ENCODE results near the gene CCDC97.

Gene CCDC97

DNA sequence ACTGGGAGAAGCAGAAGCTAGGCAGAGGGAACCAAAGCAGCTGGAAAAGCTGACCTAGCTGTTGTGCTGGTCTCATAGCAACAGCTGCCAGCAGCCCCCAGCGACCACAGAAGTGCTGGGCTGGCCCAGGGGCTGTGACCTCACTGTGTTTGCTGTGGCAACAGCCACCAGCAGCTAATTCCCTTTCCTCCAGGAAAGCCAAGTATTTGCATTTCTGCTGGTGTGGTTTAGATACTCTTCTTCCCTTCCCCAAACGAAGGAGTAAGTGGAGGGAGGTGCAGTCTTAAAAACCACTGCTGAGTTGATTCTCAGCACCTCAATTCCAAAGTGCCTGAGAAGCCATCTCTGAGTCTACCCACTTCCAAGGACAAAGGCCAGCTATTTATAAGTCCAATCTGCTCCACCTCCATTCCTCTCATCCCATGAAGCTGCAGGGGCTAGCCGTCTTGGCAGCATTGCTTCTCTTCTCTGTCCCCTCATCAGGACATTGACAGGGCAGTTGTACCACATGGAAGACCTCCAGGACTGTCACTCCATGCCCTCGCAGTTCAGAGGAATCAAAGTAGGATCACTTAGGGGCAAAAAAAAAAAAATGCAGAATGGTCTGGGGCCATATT is 11.5 kb upstream of the CCDC97 start:
- H3K9ac ChIP-seq (ENCODE audit: low read length), result peak overlapping the region; percentile 64
- no peak overlapping the region for H2AFZ ChIP-seq (ENCODE audit: low read depth, low read length)
- peaks cover 40% of the 10 kb centered on the region for H3K79me2 ChIP-seq (ENCODE audit: low read length)
- peaks cover 92% of the 10 kb centered on the region for H3K36me3 ChIP-seq (replicated peaks; ENCODE audit: low read depth, low read length)
- H3K27me3 ChIP-seq (ENCODE audit: low read depth, low read length), result no peaks in the 10 kb centered on the region
- H3K9me3 ChIP-seq (ENCODE audit: insufficient read depth, low read length), result no peaks in the 10 kb centered on the region
- TF ChIP-seq, protein P1, sequence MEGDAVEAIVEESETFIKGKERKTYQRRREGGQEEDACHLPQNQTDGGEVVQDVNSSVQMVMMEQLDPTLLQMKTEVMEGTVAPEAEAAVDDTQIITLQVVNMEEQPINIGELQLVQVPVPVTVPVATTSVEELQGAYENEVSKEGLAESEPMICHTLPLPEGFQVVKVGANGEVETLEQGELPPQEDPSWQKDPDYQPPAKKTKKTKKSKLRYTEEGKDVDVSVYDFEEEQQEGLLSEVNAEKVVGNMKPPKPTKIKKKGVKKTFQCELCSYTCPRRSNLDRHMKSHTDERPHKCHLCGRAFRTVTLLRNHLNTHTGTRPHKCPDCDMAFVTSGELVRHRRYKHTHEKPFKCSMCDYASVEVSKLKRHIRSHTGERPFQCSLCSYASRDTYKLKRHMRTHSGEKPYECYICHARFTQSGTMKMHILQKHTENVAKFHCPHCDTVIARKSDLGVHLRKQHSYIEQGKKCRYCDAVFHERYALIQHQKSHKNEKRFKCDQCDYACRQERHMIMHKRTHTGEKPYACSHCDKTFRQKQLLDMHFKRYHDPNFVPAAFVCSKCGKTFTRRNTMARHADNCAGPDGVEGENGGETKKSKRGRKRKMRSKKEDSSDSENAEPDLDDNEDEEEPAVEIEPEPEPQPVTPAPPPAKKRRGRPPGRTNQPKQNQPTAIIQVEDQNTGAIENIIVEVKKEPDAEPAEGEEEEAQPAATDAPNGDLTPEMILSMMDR (IDR thresholded peaks at IDR 0.05; ENCODE audit: low read depth, low read length), result no peak
- no peak for TF ChIP-seq EZH2phosphoT487 (IDR thresholded peaks at IDR 0.05; ENCODE audit: low read depth)
- peak overlapping the region; percentile 55 for H3K4me3 ChIP-seq (ENCODE audit: low read length)
- no peaks in the 10 kb centered on the region for H4K20me1 ChIP-seq (ENCODE audit: insufficient read depth, low read length)
- peak overlapping the region; percentile 79 for H3K4me2 ChIP-seq (ENCODE audit: low read length)
- peaks cover 42% of the 10 kb centered on the region for H3K4me1 ChIP-seq (ENCODE audit: low read length)
- H3K27ac ChIP-seq (ENCODE audit: low read length), result peak overlapping the region; percentile 91

DNA sequence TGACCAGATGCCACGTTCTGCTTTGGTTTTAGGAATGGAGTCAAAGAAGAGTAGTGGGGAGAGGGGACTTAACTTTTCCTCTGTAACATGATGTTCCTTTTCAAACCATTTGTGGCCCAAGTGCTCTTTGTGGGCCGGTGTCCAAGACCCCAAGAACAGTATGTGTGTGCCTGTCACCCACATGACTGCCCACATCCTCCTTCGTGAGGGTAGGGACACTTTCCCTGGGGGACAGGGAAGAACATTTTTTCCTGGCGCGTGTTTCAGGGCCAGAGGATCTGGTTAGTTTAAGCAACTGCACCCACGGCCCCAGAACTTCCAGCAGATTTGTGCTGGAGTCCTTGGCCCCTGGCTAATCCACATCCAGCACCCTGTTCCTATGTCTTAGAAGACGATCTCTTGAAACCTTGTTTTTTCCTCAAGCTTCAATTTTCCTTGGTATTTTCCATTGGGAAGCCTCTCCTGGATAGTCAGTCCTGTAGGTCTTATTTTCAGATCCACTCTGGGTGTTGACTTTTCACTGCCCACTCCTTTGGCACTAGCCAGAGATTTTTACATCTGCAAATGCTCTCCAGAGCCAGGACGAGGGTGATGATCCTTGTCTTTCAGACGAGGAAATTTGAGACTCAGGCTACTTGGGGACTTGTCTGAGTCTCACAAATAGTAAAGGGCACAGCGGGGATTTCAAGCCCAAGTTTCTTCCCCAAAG is 10.8 kb upstream of the CCDC97 start:
- Histone ChIP-seq H3K27me3 (ENCODE audit: low read depth, low read length) (no peaks in the 10 kb centered on the region), H3K36me3 (replicated peaks; ENCODE audit: low read depth, low read length) (peaks cover 92% of the 10 kb centered on the region), H3K4me1 (ENCODE audit: low read length) (peaks cover 42% of the 10 kb centered on the region), H3K4me3 (ENCODE audit: low read length) (no peak overlapping the region), H3K9ac (ENCODE audit: low read length) (no peak overlapping the region), H3K79me2 (ENCODE audit: low read length) (peaks cover 40% of the 10 kb centered on the region), H4K20me1 (ENCODE audit: insufficient read depth, low read length) (no peaks in the 10 kb centered on the region), H3K9me3 (ENCODE audit: insufficient read depth, low read length) (no peaks in the 10 kb centered on the region), H3K27ac (ENCODE audit: low read length) (peak overlapping the region; percentile 91), H3K4me2 (ENCODE audit: low read length) (no peak overlapping the region), H2AFZ (ENCODE audit: low read depth, low read length) (no peak overlapping the region)
- TF ChIP-seq, protein P1 (IDR thresholded peaks at IDR 0.05; ENCODE audit: low read depth, low read length), result no peak
- TF ChIP-seq EZH2phosphoT487 (IDR thresholded peaks at IDR 0.05; ENCODE audit: low read depth), result no peak

DNA sequence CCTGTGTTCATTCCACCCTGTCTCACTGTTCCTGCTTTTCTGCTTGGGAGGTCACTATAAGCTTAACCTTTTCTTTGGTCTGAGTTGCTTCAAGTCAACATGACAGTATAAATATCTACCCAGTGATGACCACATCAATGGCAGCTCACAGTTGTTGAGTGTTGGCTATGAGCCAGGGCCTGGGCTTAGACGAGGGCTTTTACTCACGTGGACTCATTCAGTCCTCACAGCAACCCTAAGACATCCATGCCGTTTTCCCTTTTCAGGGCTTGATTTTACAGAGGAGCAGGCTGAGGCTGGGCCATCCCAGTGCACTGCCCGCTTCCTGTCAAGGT is 10.2 kb upstream of the CCDC97 start:
- no peak overlapping the region for H3K4me3 ChIP-seq (ENCODE audit: low read length)
- H3K4me2 ChIP-seq (ENCODE audit: low read length), result no peak overlapping the region
- H2AFZ ChIP-seq (ENCODE audit: low read depth, low read length), result no peak overlapping the region
- H4K20me1 ChIP-seq (ENCODE audit: insufficient read depth, low read length), result no peaks in the 10 kb centered on the region
- H3K36me3 ChIP-seq (replicated peaks; ENCODE audit: low read depth, low read length), result peaks cover 92% of the 10 kb centered on the region
- H3K4me1 ChIP-seq (ENCODE audit: low read length), result peaks cover 41% of the 10 kb centered on the region
- no peak overlapping the region for H3K9ac ChIP-seq (ENCODE audit: low read length)
- H3K27me3 ChIP-seq (ENCODE audit: low read depth, low read length), result no peaks in the 10 kb centered on the region
- peaks cover 40% of the 10 kb centered on the region for H3K79me2 ChIP-seq (ENCODE audit: low read length)
- H3K27ac ChIP-seq (ENCODE audit: low read length), result no peak overlapping the region
- TF ChIP-seq, protein P1 (IDR thresholded peaks at IDR 0.05; ENCODE audit: low read depth, low read length), result no peak
- TF ChIP-seq EZH2phosphoT487 (IDR thresholded peaks at IDR 0.05; ENCODE audit: low read depth), result no peak
- no peaks in the 10 kb centered on the region for H3K9me3 ChIP-seq (ENCODE audit: insufficient read depth, low read length)

DNA sequence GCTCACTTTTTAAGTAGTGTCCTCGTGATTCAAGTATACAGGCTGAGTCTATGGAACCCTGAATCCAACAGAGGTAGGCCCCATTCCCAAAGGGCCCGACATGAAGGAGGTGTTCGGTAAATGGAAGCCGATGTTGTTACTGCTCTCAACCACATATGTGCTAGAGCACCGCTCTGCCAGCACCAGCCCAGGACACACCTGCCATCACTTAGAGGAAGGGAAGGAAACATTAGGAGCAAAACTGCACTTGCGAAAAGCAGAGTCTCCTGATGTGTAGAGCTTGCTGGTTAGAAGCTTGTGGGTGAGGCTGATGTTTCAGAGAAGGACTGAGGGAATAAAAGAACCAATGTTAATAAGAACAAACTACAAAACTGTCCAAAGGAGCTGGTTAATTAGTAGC is 9.4 kb upstream of the CCDC97 start:
- TF ChIP-seq, protein P1 (IDR thresholded peaks at IDR 0.05; ENCODE audit: low read depth, low read length), result no peak
- TF ChIP-seq EZH2phosphoT487 (IDR thresholded peaks at IDR 0.05; ENCODE audit: low read depth), result no peak
- Histone ChIP-seq H4K20me1 (ENCODE audit: insufficient read depth, low read length) (no peaks in the 10 kb centered on the region), H3K4me1 (ENCODE audit: low read length) (peaks cover 34% of the 10 kb centered on the region), H3K79me2 (ENCODE audit: low read length) (peaks cover 40% of the 10 kb centered on the region), H2AFZ (ENCODE audit: low read depth, low read length) (no peak overlapping the region), H3K4me3 (ENCODE audit: low read length) (no peak overlapping the region), H3K27ac (ENCODE audit: low read length) (no peak overlapping the region), H3K27me3 (ENCODE audit: low read depth, low read length) (no peaks in the 10 kb centered on the region), H3K36me3 (replicated peaks; ENCODE audit: low read depth, low read length) (peaks cover 92% of the 10 kb centered on the region), H3K9me3 (ENCODE audit: insufficient read depth, low read length) (no peaks in the 10 kb centered on the region), H3K9ac (ENCODE audit: low read length) (no peak overlapping the region), H3K4me2 (ENCODE audit: low read length) (no peak overlapping the region)

Data from OCI-LY3 (cell line).